IPS-NIHi11 (cell line): Measurements from ENCODE around the gene MPG.
A peak's percentile ranks its signal among the peaks of the same experiment; 100 is the strongest.

Source experiments
- DNase-seq: peaks from one replicate; pipeline ENCODE4 v3.0.0; 2012; ENCODE audit warnings: mixed read lengths, low spot score

The MPG gene

GRCh38 chr16:66309-67182 is 11.5 kb upstream of the MPG start:
- DNase-seq = no peak

- no peak for DNase-seq
These were observed 10.7 kb upstream of the MPG start for GRCh38 chr16:67183-67791.

GRCh38 chr16:67884-68789 is 9.9 kb upstream of the MPG start:
- no peak for DNase-seq

GRCh38 chr16:69181-69580 is 8.8 kb upstream of the MPG start:
- DNase-seq = no peak

GRCh38 chr16:71210-71539 is 6.8 kb upstream of the MPG start:
- no peak for DNase-seq

- peak; percentile 84 for DNase-seq
These were observed 6.3 kb upstream of the MPG start for GRCh38 chr16:71540-72401.

- DNase-seq = peak; percentile 89
These were observed 5.2 kb upstream of the MPG start, which contains the start of gene RHBDF1 for GRCh38 chr16:72561-73548. RHBDF1 (minus strand) TSS chr16:72631; CDS start chr16:65015, 7,616 bp downstream.

DNA sequence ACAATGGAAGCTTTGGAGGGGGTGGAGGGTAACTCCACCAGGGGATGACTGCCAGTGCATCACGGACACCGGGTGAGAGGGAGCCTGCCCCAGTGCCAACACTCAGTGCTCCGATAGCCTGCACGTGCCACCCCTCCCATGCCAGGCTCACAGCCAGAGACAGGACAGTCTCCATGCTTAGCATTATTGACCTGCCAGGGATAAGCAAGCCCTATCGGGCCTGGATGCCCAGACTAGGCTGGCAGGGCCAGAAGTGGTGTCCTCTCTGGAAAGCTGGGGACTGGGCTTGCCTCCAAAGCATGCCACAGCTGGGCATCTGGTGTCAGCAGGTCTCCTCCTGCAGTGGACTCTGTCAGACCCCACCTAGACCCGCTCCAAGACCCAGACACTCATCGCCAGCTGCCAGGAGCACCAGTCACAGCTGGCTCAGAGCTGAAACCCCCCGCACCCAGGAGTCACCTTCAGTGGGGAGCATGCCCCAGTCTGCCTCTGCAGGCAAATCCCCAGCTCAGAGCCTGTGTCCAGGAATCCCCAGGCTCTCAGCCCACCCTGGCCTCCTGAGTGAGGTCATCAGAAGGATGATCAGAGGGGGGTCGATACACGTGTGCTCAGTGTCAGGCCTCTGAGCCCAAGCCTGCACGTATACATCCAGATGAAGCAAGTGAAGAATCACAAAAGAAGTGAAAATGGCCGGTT is 3.8 kb upstream of the MPG start:
- DNase-seq = no peak

- no peak for DNase-seq
These were observed 3.2 kb upstream of the MPG start for GRCh38 chr16:74747-75334.

DNA sequence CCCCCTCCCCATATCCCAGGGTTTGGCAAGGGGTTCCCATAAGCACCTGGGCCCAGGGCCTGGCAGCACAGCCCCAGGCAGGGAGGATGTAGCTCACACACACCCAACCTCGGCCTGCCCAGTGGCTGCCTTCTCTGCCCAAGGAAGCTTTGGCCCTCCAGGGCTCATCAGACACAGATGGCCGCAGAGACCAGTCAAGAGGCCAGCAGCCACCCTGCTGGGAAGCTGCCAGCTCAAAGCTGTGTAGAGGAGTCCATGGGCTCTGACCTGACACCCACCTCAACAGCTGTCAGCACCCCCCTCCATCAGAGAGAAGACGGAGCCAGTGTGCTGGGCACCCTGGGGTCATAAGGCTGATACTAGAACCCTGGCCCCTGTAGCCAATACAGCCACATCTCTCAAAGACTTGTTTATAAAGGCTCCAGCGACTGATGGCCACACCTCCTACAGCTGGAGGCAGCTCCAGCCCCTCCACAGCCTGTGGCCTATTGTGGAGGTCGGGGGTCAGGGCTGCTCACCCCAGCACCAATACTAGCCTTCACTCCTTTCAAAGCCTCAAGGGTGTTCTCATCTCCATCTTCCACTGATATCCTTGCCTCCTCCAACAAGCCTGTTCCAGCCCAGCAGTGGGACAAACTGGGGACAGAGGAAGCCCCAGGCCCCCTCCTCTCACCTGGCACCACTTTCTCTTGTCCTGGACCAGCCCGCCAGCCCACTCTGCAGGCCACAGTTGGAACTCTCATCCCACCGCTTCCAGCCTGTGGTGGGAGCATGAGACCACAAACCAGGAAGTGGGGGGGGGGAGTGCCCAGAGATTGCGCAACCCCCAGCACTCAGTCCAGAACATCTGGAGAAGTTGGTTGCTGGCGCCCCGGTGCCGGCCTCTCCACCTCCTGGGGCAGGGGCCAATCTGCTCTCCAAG is 2.2 kb upstream of the MPG start:
- peak; percentile 62 for DNase-seq

DNA sequence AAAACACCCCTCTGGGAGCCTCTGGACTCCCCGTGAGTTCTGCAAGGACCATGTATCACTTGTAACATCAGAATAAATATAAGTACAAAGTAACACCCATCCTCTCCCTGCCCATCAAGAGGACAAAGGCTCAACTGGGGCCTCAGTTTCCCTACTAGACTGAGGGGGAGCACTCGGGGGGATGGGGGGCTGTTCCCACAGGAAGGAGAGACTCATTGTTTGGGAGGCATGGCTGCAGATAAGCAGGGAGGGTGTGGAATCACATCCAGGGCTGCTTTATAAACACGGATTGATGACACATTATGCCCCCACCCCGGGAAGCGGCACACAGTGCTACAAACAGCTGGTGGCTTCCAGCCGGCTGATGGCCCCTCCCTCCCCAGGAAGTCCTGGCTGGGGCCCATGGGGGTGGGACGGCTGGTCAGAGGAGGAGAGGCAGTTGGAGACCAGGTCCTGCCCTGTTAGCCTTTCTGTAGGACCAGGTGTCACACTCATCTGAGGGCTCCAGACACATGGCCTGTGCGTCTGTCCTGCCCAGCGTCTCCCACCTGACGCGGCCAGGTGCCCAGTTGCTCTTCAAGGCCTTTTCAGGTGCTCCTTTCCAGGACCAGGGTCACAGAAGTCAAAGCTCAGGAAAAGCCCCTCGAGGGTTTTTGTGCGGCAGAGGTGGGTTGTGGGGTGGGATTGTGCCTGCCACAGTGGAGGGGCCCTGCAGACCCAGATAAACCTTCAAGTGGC is 1.3 kb upstream of the MPG start:
- DNase-seq = no peak

- DNase-seq = peak; percentile 70
These were observed 685 bp upstream of the MPG start for GRCh38 chr16:77273-77806.

DNA sequence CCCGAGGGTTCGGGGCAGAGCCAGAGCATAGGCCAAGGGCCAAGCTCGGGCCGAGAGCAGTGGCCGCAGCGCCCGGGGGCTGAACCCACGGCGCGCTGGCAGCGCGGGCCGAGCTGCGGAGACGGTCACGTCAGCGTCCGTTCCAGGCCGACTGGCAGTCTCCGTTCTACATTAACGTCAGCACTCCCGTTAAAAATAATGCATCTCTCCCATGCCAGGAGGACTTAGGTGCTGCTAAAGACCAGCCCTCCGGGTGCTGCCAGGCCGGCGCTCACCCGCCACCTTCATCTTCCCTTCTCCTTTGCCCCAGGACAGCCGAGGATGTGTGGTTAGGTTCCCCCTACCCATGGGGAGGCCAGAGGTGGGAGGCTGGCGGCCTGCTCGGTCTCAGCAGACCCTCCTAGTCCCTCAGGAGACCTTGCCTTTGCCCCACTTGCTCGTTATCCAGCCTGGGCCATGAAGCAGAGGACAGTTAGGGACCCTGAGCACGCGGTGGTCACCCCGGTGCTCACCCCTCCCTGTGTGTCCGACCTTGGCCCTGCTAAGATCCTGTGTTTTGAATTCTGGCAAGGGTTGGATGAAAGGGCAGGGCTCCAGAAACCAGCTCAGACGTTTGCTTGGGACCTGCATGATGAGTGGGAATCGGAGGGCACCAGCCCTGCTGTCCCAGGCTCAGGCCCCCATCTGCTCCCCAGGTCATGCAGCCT is 572 bp downstream of the MPG start:
- peak; percentile 62 for DNase-seq

- DNase-seq = no peak
These were observed 1.4 kb downstream of the MPG start for GRCh38 chr16:79151-80054.

GRCh38 chr16:83060-83603 is 5.1 kb downstream of the MPG start:
- DNase-seq = no peak
